Vein endothelial cell (primary cell): ENCODE results near the gene ITM2C. TPM values are rescaled to one million over a fixed set of nuclear protein-coding genes. Genes with fewer than 3 reads are reported as not detected.

ENCODE experiments used
- total RNA-seq: library from RNA; depleted of rRNA; stranded (reverse); fragments of >200 nt; gene quantifications from 2 replicates; pipeline ENCODE4 v1.2.3, GENCODE V29; 2012

Gene ITM2C
- 3.4 and 5.2 TPM in 2 replicates for total RNA-seq

GRCh38 chr2:230864605-230865306, at the start of gene ITM2C:
ITM2C (plus strand) TSS chr2:230864942; CDS start chr2:230865026, 84 bp downstream.

GRCh38 chr2:230924470-230925341, 60.0 kb downstream of the ITM2C start, which contains the start of gene GPR55:
GPR55 (minus strand) TSS chr2:230925242; CDS start chr2:230910962, 14,280 bp downstream.

Other genes with a start within 250 kb of the ITM2C start
- gene CAB39, start 152.1 kb upstream of the ITM2C start, total RNA-seq, result 68.3 and 82.3 TPM in 2 replicates
- not detected in 2 replicates for gene GPR55, start 60.3 kb downstream of the ITM2C start, total RNA-seq
- not detected in 2 replicates for gene SPATA3, start 131.2 kb downstream of the ITM2C start, total RNA-seq
- under 0.01 TPM in 1 of 2 replicates, not detected in the other for gene C2orf72, start 172.6 kb downstream of the ITM2C start, total RNA-seq
- gene PSMD1, start 191.9 kb downstream of the ITM2C start, total RNA-seq, result 115 and 166 TPM in 2 replicates